GM12874 (cell line): Measurements from ENCODE around the gene SLC6A1.

Experiments used
- TF ChIP-seq, protein P1 (sequence below): IDR thresholded peaks from 2 replicates; pipeline ENCODE4 v1.5.1; 2011; ENCODE audit warnings: low read depth, mild to moderate bottlenecking, control low read depth, low read length, moderate library complexity; ENCODE audit not compliant: insufficient read depth

SLC6A1 gene

DNA sequence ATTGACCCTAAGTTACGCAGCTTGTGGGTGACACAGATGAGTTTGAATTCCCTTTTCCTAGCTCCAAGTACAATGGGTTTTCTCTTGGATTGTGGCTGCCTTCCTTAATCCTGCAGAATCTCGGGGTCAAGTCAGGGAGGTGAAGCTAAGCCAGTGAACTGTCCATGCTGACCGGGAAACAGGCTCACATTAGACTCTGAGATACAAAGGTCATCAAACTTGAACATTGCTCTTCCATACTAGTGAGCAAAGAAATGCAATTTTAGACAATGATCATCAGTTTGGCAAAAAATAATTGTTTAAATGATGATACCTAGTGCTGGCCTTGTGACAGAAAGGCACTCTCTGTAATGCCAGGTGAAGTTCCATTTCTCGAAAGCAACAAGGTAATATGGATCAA is 31.6 kb downstream of the SLC6A1 start:
- TF ChIP-seq, protein P1, sequence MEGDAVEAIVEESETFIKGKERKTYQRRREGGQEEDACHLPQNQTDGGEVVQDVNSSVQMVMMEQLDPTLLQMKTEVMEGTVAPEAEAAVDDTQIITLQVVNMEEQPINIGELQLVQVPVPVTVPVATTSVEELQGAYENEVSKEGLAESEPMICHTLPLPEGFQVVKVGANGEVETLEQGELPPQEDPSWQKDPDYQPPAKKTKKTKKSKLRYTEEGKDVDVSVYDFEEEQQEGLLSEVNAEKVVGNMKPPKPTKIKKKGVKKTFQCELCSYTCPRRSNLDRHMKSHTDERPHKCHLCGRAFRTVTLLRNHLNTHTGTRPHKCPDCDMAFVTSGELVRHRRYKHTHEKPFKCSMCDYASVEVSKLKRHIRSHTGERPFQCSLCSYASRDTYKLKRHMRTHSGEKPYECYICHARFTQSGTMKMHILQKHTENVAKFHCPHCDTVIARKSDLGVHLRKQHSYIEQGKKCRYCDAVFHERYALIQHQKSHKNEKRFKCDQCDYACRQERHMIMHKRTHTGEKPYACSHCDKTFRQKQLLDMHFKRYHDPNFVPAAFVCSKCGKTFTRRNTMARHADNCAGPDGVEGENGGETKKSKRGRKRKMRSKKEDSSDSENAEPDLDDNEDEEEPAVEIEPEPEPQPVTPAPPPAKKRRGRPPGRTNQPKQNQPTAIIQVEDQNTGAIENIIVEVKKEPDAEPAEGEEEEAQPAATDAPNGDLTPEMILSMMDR, result no peak

DNA sequence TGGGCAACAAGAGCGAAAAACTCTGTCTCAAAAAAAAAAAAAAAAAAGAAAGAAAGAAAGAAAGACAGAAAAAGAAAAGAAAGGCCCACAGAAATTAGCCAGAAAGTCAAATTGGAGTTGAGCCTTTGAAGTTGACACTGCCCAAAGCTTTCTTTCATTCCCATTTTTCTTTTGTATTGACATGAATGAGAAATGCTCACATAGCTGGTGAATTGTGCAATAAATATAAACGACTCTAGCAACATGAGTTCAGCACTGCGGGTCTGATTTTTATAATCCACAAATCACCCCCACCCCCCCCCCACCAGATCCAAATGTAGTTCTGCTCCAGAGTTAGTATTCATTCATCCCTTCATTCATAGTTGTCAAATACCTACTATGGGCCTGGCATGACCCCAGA is 37.4 kb downstream of the SLC6A1 start:
- TF ChIP-seq, protein P1, result no peak

DNA sequence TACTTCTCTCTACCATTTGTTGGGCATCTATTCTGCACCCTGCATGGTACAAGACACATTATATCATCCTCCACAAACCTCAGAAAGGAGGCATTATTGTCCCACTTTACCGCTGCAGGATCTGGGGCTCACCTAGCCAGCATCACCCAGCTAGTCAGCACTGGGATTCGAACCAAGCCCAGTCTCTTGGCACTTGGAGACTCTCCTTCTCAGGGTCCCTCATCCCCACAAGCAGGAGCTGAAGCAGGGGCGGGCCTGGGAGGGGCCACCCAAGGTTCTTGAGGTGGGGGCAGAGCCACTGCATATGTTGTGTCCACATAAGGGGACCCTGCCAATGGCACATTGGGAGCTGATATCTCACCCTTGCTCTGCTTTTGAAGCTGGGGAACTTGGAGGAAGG is 41.3 kb downstream of the SLC6A1 start:
- TF ChIP-seq, protein P1, result no peak

DNA sequence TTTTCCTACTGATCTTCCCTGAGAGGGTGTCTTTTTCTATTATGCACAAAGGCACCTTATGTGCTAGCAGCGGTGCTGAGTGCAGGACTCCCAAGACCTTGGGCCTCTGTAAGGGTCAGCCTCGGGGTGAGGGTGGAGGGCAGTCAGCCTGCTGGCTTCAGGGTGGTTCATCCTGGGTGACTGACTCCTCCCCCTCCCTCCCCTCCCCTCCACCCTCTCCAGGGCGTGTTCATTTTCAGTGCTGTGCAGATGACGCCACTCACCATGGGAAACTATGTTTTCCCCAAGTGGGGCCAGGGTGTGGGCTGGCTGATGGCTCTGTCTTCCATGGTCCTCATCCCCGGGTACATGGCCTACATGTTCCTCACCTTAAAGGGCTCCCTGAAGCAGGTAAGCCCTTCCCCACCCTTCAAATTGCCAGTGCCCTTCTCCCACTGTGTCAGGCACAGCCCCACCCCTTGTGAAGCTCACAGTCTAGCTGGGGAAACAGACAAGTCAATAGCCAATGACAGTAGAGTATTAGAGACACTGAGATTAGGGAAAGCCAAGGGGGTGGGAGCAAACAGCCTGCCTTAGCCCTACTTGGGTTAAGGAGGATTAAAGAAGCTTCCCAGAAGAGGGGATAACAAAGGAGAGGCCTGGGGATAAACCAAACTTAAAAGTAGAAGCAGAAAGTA is 41.9 kb downstream of the SLC6A1 start:
- TF ChIP-seq, protein P1, result no peak

DNA sequence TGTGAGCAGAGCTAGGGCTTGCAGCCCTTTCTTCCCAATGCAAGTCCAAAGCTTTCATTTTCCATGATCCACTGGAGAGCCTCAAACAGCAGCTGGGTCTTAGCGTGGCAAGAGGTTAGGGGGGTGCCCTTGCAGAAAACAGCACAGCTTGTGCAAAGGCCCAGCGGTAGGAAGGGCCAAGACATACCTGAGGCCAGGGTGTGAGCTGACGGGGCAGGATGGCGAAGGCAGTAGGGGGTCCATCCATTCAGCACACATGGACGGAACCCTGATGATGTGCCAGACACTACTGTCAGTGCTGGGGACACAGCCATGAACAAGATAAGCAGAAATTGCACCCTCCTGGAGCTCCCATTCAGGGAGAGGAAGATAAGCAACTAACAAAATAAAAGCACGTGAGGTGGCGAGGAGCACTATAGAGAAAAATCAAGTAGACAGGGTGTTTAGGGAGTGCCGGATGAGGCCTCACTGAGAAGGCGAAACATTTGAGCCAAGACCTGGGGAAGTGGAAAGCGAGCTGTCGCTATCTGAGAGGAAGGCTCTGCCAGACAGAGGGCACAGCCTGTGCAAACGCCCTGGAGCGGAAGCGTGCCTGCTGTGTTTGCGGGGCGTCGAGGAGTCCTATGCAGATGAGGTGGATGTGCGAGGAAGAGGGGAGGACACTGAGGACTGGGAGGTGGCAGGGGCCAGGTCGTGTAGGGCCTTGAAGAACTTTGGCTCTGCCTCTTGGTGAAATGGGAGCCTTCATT is 43.4 kb downstream of the SLC6A1 start:
- TF ChIP-seq, protein P1, result no peak

DNA sequence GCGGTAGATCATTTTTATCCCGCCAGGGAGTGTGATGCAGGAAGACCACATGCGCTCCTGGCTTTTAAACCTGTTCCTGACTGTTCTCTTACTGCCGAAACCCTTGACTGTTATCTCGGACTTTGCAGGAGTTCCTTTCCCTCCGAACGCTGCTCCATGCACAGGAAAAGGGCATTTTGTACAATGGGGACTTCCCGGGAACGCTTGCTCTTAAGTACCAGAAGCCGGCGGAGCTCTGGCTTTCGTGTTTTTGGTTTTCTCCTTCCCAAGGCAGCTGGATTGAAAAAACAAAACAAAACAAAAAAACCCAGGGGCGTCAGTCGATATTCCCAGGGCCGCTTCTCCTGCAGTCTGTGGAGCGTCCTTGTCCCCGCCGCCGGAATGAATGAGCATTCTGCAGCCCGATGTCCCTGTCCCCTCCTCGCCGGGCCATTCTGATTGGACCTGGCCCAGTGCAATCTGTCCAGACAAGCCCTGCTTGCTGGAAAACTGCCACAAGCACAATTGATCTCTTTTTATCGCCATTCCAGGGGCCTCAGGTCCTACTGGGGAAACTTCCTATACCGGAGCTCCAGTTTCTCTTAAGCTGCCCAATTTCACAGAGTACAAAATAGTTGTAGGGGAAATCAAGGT is 44.8 kb downstream of the SLC6A1 start:
- TF ChIP-seq, protein P1, result no peak

DNA sequence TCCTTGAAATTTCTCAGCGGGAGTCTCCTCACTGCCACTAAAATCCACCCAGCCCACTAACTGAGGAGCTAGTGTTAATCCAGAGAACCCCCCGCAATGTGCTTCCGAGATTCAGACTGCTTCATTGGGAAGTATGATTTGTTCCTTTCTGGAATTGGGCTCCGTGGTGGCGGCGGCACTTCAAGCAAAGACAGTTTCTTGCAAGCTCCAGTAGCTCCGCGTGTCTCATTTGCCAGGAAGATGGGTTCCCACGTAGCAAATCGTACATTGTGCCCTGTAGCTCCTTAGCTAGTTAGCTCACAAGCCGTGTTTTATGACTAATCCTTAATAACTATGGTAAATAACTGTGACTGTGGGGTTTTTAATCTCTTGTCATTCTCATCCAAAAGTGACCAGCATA is 45.4 kb downstream of the SLC6A1 start:
- TF ChIP-seq, protein P1, result no peak
